Activated CD4-positive, alpha-beta T cell treated with anti-CD3 and anti-CD28 coated beads, Interleukin-2, Interleukin-6, amounts not matched to agents 100 ng/mL and 50 ng/mL, durations not matched to agents 16 hours and 8 hours (primary cell): Measurements from ENCODE around the gene IMP3.
A peak's percentile ranks its signal among the peaks of the same experiment; 100 is the strongest.

Source experiments
- DNase-seq: peaks from one replicate; pipeline ENCODE4 v3.0.0-alpha.2; 2020

The IMP3 gene

DNA sequence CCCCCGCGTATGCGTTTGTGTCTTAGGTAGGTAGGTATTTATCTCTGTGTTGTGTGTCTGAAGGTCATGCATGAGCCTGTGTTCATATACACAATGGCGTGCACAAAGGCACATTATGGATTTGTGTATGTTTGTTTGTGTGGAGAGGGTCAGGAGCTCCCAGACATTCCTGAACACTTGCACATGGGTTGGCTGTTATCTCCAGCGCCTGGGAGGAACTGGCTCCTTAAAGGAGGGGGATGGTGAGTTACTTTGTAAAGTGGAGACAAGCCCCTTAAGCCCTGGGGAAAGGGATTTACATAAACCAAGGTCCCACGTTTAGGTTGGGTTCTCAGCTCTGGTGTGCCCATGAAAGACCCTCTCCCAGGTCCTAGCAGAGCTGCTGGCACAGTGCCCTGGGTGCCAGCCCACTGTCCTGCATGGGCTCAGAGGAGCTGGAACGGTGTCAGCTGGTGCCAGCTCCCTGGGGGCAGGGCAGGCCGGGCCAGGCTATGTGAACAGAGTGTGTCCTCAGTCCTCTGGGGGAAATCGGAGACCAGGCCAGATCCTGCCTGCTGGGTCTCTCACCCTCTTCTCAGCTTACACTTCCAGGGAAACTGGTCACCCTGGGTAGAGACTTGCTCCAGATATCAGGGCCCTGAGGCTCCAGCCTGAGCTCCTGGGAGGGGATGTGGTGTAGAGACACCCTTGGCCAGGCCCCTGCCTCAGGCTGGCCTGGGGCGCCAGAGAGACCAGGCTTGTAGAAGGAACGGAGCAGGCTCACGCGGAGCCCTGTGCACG is 32.8 kb upstream of the IMP3 start:
- no peak for DNase-seq

- DNase-seq: no peak
These were observed 31.9 kb upstream of the IMP3 start for GRCh38 chr15:75671730-75672602.

GRCh38 chr15:75669879-75670212 is 29.8 kb upstream of the IMP3 start:
- DNase-seq: no peak

DNA sequence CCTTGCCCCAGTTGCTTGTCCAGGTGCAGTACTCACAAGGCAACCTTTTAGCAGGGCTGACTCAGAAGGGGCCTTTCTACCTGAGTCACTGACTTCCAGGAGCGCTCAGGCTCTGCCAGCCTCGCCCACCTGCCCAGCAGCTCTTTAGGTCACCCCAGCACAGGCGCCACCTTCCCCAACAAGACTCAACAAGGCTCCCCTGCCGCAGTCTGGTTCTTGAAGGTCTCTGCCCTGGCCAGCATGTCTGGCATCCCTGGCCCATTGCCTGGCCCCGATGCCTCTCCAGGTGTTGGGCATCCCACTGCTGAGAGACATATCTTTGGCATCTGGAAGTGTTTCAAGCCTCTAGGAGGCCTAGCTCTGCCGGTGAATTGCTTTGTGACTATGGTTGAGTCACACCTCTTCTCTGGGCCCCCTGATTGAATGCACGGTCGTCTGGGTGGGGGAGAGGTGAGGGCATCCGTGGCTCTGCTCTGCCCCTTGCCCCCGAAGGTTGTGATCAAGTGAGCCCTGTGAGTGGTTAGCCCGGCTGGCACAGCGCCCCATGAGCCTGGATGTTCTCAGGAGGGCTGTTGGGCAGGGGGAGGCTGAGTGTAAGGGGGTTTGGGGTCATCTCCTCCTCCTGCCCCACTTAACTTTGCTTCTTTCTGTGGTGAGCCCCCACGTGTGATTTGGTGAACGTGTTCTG is 29.3 kb upstream of the IMP3 start:
- peak; percentile 21 for DNase-seq

DNA sequence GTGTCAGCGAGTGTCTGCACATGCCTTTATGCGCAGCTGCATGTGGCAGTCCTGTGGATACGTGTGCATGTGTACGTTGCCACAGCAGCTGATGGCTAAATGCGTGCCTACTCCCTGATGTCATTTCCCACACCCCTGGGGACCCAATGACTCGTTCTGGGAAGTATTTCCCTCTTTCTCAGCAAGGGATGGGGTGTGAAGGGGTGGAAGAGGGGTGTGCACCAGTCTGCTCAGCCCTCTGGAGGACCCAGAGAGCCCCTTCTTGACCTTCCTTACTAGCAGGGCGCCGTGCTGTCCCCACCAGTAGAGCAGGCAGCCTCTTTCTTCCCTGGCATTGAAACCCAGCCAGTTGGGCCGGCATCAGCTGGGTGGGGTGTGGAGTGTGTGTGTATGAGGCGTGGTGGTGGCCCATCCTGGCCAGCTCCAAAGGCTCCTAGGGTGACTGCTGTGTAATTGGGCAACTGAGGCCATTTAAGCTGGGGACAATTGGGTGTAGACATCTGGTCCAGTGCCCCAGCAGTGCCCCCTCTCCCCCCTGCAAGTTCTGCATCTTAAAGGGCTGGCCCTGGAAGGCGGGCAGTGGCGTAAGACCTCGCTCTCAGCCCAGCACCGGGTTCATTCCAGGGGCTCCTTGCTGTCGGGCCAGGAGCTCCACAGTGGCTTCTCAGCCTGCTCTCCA is 26.9 kb upstream of the IMP3 start:
- DNase-seq: no peak

- no peak for DNase-seq
These were observed 24.0 kb upstream of the IMP3 start for GRCh38 chr15:75663931-75664421.

- DNase-seq: no peak
These were observed 22.9 kb upstream of the IMP3 start for GRCh38 chr15:75662823-75663519.

- DNase-seq: no peak
These were observed 21.7 kb upstream of the IMP3 start for GRCh38 chr15:75661756-75662140.

- no peak for DNase-seq
These were observed 21.2 kb upstream of the IMP3 start for GRCh38 chr15:75661100-75661755.

DNA sequence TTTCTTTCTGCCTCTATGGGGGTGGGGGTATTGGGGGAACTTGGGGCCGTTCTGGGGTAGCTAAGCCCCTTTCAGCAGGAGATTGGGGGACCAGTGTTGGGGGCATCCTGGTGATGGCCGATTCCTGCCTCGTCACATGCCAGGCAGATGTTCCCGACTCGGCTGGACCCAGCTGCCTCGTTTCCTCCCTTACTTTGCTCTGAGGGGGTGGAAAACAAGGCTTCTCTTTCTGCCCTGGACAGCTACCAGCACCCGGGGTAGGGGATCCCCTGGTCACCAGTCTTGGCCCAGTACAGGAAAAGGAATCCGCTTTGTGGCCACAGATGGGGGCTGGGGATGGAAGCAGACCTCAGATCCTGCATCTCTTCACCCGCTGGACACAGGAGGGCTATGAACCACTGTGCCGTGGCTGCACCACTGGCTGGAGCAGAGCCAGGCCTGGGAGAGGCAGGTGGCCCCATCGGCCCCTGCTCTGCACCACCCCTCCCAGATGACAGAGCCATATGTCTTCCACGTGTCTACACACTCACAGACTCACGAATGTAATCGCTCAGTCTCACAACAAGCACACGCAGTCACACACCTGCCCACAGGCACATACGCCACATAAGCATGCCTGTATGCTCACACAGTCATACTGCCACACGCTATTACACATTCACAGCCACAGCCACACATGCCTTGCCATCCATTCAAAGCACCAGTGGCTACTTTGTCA is 20.1 kb upstream of the IMP3 start:
- DNase-seq: no peak

- no peak for DNase-seq
These were observed 19.2 kb upstream of the IMP3 start for GRCh38 chr15:75659141-75659771.

GRCh38 chr15:75656813-75657212 is 16.8 kb upstream of the IMP3 start:
- DNase-seq: no peak

GRCh38 chr15:75656331-75656730 is 16.3 kb upstream of the IMP3 start:
- DNase-seq: no peak

- DNase-seq: no peak
These were observed 15.9 kb upstream of the IMP3 start for GRCh38 chr15:75655931-75656330.

- no peak for DNase-seq
These were observed 14.3 kb upstream of the IMP3 start for GRCh38 chr15:75654201-75654907.

GRCh38 chr15:75653347-75653913 is 13.4 kb upstream of the IMP3 start:
- DNase-seq: no peak

- no peak for DNase-seq
These were observed 12.0 kb upstream of the IMP3 start for GRCh38 chr15:75651810-75652543.

DNA sequence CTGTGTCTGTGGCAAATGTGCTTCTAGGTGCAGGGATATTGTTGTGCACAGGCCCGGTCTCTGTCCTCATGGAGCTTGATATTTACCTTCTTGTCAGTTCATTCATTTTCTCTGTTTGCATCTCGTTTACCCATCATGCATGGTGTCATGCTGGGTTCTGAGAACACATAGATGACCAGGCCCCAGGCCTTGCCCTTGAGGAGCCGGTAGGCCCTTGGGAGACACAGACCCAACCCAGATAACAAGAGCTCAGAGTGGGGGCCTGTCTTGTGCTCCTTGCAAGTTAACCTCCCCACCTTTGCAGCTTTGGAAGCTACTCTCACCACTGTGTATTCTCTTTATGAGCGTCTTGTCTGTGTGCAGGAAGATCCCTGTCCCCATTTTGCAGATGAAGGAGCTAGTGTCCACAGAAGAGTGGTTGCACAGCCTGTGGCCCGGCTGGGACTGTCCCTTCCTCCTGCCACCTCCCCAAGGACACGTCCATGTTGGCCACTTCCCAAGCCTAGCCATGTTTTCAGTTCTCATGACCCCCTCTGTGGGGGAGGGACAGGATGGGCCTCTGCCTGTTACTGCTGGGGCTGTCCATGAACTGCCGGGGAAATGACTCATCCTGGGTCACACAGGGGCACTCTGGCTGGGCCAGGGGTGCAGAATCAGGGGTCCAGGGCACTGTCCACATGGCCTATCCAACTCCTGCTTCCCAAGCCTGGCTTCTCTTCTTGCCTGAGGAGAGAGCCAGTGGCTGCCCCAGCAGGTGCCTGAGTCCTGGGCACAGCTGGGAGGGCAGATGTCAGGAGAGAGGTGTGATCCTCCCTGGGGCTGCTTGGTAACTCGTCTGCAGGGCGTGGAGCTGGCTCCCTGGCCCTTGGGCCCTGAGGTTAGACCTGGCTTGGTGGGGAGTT is 11.1 kb upstream of the IMP3 start:
- DNase-seq: no peak
